HG02571 (cell line): Measurements from ENCODE around the gene MOSPD3.

ENCODE experiments used
- ATAC-seq: cut with Tn5 transposase; IDR thresholded peaks from one replicate; pipeline ENCODE4 v1.9.1; 2021; ENCODE audit warnings: mild to moderate bottlenecking, moderate library complexity; ENCODE audit not compliant: unreplicated experiment

Gene MOSPD3

GRCh38 chr7:100575206-100575631, 37.1 kb upstream of the MOSPD3 start:
- no peak for ATAC-seq

GRCh38 chr7:100575746-100576383, 36.5 kb upstream of the MOSPD3 start:
- ATAC-seq, result no peak

- no peak for ATAC-seq
These were observed 35.9 kb upstream of the MOSPD3 start for GRCh38 chr7:100576384-100576993.

GRCh38 chr7:100577103-100577502, 35.2 kb upstream of the MOSPD3 start:
- ATAC-seq, result no peak

- ATAC-seq, result no peak
These were observed 34.8 kb upstream of the MOSPD3 start for GRCh38 chr7:100577507-100577906.

- ATAC-seq, result no peak
These were observed 33.8 kb upstream of the MOSPD3 start for GRCh38 chr7:100578246-100579183.

- no peak for ATAC-seq
These were observed 31.7 kb upstream of the MOSPD3 start for GRCh38 chr7:100580466-100581283.

GRCh38 chr7:100582041-100582579, 30.2 kb upstream of the MOSPD3 start:
- ATAC-seq, result no peak

GRCh38 chr7:100582650-100583049, 29.7 kb upstream of the MOSPD3 start:
- ATAC-seq, result no peak

GRCh38 chr7:100583132-100584053, 28.9 kb upstream of the MOSPD3 start:
- ATAC-seq, result no peak

GRCh38 chr7:100584054-100584682, 28.2 kb upstream of the MOSPD3 start:
- no peak for ATAC-seq

- no peak for ATAC-seq
These were observed 27.4 kb upstream of the MOSPD3 start for GRCh38 chr7:100584683-100585510.

- ATAC-seq, result no peak
These were observed 26.7 kb upstream of the MOSPD3 start, which contains the start of gene LRCH4 for GRCh38 chr7:100585511-100586265. Gene LRCH4 (minus strand): TSS chr7:100586129. CDS start chr7:100586100, 29 bp downstream.

- ATAC-seq, result peak; percentile 85
These were observed 25.9 kb upstream of the MOSPD3 start, which contains the start of gene FBXO24 for GRCh38 chr7:100586266-100587025. Gene FBXO24 (plus strand): TSS chr7:100586328. CDS start chr7:100586626, 298 bp downstream.

GRCh38 chr7:100588438-100588837, 23.9 kb upstream of the MOSPD3 start:
- ATAC-seq, result no peak

- ATAC-seq, result no peak
These were observed 22.9 kb upstream of the MOSPD3 start for GRCh38 chr7:100589341-100589947.
